Caco-2 (cell line): ENCODE data around the gene SPATC1L. TPM values are rescaled to one million over a fixed set of nuclear protein-coding genes. Genes with fewer than 3 reads are reported as not detected.
A peak's percentile ranks its signal among the peaks of the same experiment; 100 is the strongest.

Experiments used
- BruUV-seq: library from RNA; stranded (reverse); fragments of 400-500 nt; replicated peaks from 2 replicates; lab custom pipeline; 2021; lab: Mats Ljungman, UMichigan
- CTCF ChIA-PET: fragments of 300-600 bp; sonication (Branson Sonifier 250); formaldehyde crosslinking; loops from one replicate; lab custom pipeline; 2022; ENCODE audit warnings: antibody characterized with exemption; lab: Charles Lee
- POLR2A ChIA-PET: fragments of 300-600 bp; sonication (Branson Sonifier 250); formaldehyde crosslinking; loops from one replicate; lab custom pipeline; 2022; ENCODE audit warnings: antibody characterized with exemption; lab: Charles Lee
- DNase-seq, 2 experiments: peaks; one replicate each; pipeline versions ENCODE4 v3.0.0 to v3.0.0-alpha.2; 2020 to 2022
- H3K27me3 ChIP-seq: replicated peaks from 2 replicates; pipeline ENCODE4 v1.6.0; 2011; ENCODE audit warnings: low read length; ENCODE audit not compliant: control insufficient read depth, insufficient read depth
- H3K36me3 ChIP-seq: 2 replicates; pipeline ENCODE4 v1.5.1; 2011; ENCODE audit warnings: low read length; ENCODE audit not compliant: control insufficient read depth, insufficient read depth
- H3K4me1 ChIP-seq: fragments of 250-450 bp; sonication (Bioruptor Pico); 2 replicates; pipeline ENCODE4 v1.5.1; 2020; ENCODE audit warnings: mild to moderate bottlenecking
- H3K4me3 ChIP-seq: 2 replicates; pipeline ENCODE4 v1.5.1; 2011; ENCODE audit warnings: low read depth, mild to moderate bottlenecking, control low read depth, low read length
- H3K9me3 ChIP-seq: fragments of 250-450 bp; sonication (Bioruptor Pico); 2 replicates; pipeline ENCODE4 v1.5.1; 2020; ENCODE audit warnings: mild to moderate bottlenecking, moderate library complexity
- H3K27ac Mint-ChIP-seq: one replicate; pipeline ENCODE4 v1.8.0; 2022; ENCODE audit warnings: mixed read lengths; ENCODE audit not compliant: unreplicated experiment
- H3K27me3 Mint-ChIP-seq: one replicate; pipeline ENCODE4 v1.8.0; 2022; ENCODE audit warnings: mixed read lengths; ENCODE audit not compliant: insufficient read depth, unreplicated experiment
- H3K36me3 Mint-ChIP-seq: one replicate; pipeline ENCODE4 v1.8.0; 2022; ENCODE audit warnings: mild to moderate bottlenecking, mixed read lengths; ENCODE audit not compliant: insufficient read depth, unreplicated experiment
- H3K4me1 Mint-ChIP-seq: one replicate; pipeline ENCODE4 v1.8.0; 2022; ENCODE audit warnings: low read depth, mixed read lengths; ENCODE audit not compliant: unreplicated experiment
- H3K4me3 Mint-ChIP-seq: one replicate; pipeline ENCODE4 v1.8.0; 2022; ENCODE audit warnings: mild to moderate bottlenecking, moderate library complexity, mixed read lengths; ENCODE audit not compliant: unreplicated experiment
- H3K9me3 Mint-ChIP-seq: one replicate; pipeline ENCODE4 v1.8.0; 2022; ENCODE audit warnings: mixed read lengths; ENCODE audit not compliant: unreplicated experiment
- CTCF ChIP-seq, 2 experiments: fragments of 200-600 bp in 1 of 2; IDR thresholded peaks; 1 replicate in 1 of 2; 2 replicates in 1 of 2; pipeline versions ENCODE4 v1.5.1 to v1.8.0; 2011 to 2022; ENCODE audit warnings: antibody characterized with exemption in 1 of 2, control low read depth in 1 of 2, inconsistent platforms in 1 of 2, low read depth in 1 of 2, low read length in 1 of 2, mild to moderate bottlenecking in 1 of 2, moderate library complexity in 1 of 2; ENCODE audit not compliant: insufficient read depth in 1 of 2, severe bottlenecking in 1 of 2, unreplicated experiment in 1 of 2
- intact Hi-C: fragments of 100-400 bp; cut with micrococcal nuclease; formaldehyde crosslinking; loops from one replicate; pipeline ENCODE4 v1.10.0; 2022; ENCODE audit not compliant: unreplicated experiment
- total RNA-seq: library from RNA; stranded (reverse); gene quantifications from 2 replicates; pipeline ENCODE4 v1.2.3, GENCODE V29; 2022

The SPATC1L gene
- total RNA-seq, 1 experiment from 2014 or later = 3.1 TPM

- Histone ChIP-seq H3K4me3 (no peak overlapping the region), H3K27me3 (no peaks in the 10 kb centered on the region), H3K36me3 (no peaks in the 10 kb centered on the region), H3K4me1 (no peaks in the 10 kb centered on the region), H3K9me3 (no peaks in the 10 kb centered on the region)
- H3K27ac Mint-ChIP-seq = no peak overlapping the region
- BruUV-seq = no TSS peak
- ChIA-PET POLR2A (no interaction called here), CTCF (interaction anchor here (2.4 kb wide), 1 partner anchor 9 kb away, joined by 6 read pairs; no protein-coding TSS in a partner anchor)
- TF ChIP-seq CTCF (IDR thresholded peaks at IDR 0.05; ENCODE audit: insufficient read depth in 1 of 2, low read depth in 1 of 2, low read length in 1 of 2, severe bottlenecking in 1 of 2, unreplicated experiment in 1 of 2) = no peak
- H3K27me3 Mint-ChIP-seq = no peaks in the 10 kb centered on the region
- H3K36me3 Mint-ChIP-seq = peaks cover 7% of the 10 kb centered on the region
- intact Hi-C loops = no loop called here
- H3K4me1 Mint-ChIP-seq = peaks cover 7% of the 10 kb centered on the region
- H3K4me3 Mint-ChIP-seq = no peak overlapping the region
- H3K9me3 Mint-ChIP-seq = no peaks in the 10 kb centered on the region
- no peak for DNase-seq
Observed at GRCh38 chr21:46152927-46153246, 31.4 kb downstream of the SPATC1L start.

GRCh38 chr21:46151989-46152926, 32.0 kb downstream of the SPATC1L start:
- ChIA-PET POLR2A (no interaction called here), CTCF (interaction anchor here (2.4 kb wide), 1 partner anchor 9 kb away, joined by 6 read pairs; no protein-coding TSS in a partner anchor)
- Histone ChIP-seq H3K4me1 (peaks cover 2% of the 10 kb centered on the region; the same call in 1 of the 2 replicates), H3K36me3 (no peaks in the 10 kb centered on the region), H3K4me3 (no peak overlapping the region), H3K27me3 (no peaks in the 10 kb centered on the region), H3K9me3 (no peaks in the 10 kb centered on the region)
- Mint-ChIP-seq H3K9me3 (no peaks in the 10 kb centered on the region), H3K4me1 (peaks cover 7% of the 10 kb centered on the region), H3K4me3 (no peak overlapping the region), H3K27me3 (no peaks in the 10 kb centered on the region), H3K27ac (no peak overlapping the region), H3K36me3 (peaks cover 4% of the 10 kb centered on the region)
- BruUV-seq = no TSS peak
- no peak for TF ChIP-seq CTCF (IDR thresholded peaks at IDR 0.05; ENCODE audit: insufficient read depth in 1 of 2, low read depth in 1 of 2, low read length in 1 of 2, severe bottlenecking in 1 of 2, unreplicated experiment in 1 of 2)
- no peak for DNase-seq
- intact Hi-C loops = no loop called here

- BruUV-seq = no TSS peak
- Mint-ChIP-seq H3K36me3 (peaks cover 4% of the 10 kb centered on the region), H3K4me1 (peaks cover 7% of the 10 kb centered on the region), H3K27me3 (no peaks in the 10 kb centered on the region), H3K4me3 (no peak overlapping the region), H3K27ac (no peak overlapping the region), H3K9me3 (no peaks in the 10 kb centered on the region)
- Histone ChIP-seq H3K4me1 (peaks cover 7% of the 10 kb centered on the region; the same call in 1 of the 2 replicates), H3K36me3 (no peaks in the 10 kb centered on the region), H3K4me3 (no peak overlapping the region), H3K27me3 (no peaks in the 10 kb centered on the region), H3K9me3 (no peaks in the 10 kb centered on the region)
- intact Hi-C loops = no loop called here
- TF ChIP-seq CTCF (IDR thresholded peaks at IDR 0.05; ENCODE audit: insufficient read depth in 1 of 2, low read depth in 1 of 2, low read length in 1 of 2, severe bottlenecking in 1 of 2, unreplicated experiment in 1 of 2) = no peak
- DNase-seq = peak in 1 of 2 experiments; percentile 32
- CTCF ChIA-PET = no interaction called here
- POLR2A ChIA-PET = no interaction called here
Observed at GRCh38 chr21:46151261-46151988, 32.8 kb downstream of the SPATC1L start.
